GM23338 (cell line): Measurements from ENCODE around the gene NEURL3. TPM values are rescaled to one million over a fixed set of nuclear protein-coding genes. Genes with fewer than 3 reads are reported as not detected.

Experiments used
- ATAC-seq: fragments of 200-7000 bp; cut with Tn5 transposase; 3 replicates; pipeline ENCODE4 v1.9.1; 2020
- DNase-seq: peaks from one replicate; pipeline ENCODE4 v3.0.0-alpha.2; 2015; ENCODE audit warnings: low spot score
- H2AFZ ChIP-seq: fragments of 200-600 bp; sonication (generic); 2 replicates; pipeline ENCODE4 v1.8.0; 2016; ENCODE audit warnings: antibody characterized with exemption, mild to moderate bottlenecking, moderate library complexity
- H3F3A ChIP-seq: fragments of 200-600 bp; sonication (generic); replicated peaks from 2 replicates; pipeline ENCODE4 v1.8.0; 2017; ENCODE audit warnings: antibody characterized with exemption, mixed run types, low read depth
- H3K27ac ChIP-seq: fragments of 200-600 bp; sonication (generic); 2 replicates; pipeline ENCODE4 v1.6.1; 2016; ENCODE audit warnings: low read depth
- H3K27me3 ChIP-seq: fragments of 200-600 bp; sonication (generic); 2 replicates; pipeline ENCODE4 v1.8.0; 2016; ENCODE audit warnings: mild to moderate bottlenecking, mixed run types, moderate library complexity; ENCODE audit not compliant: insufficient read depth
- H3K36me3 ChIP-seq: fragments of 200-600 bp; sonication (generic); 2 replicates; pipeline ENCODE4 v1.8.0; 2016; ENCODE audit warnings: mild to moderate bottlenecking; ENCODE audit not compliant: insufficient read depth
- H3K4me1 ChIP-seq: fragments of 200-600 bp; sonication (generic); 2 replicates; pipeline ENCODE4 v1.8.0; 2016; ENCODE audit warnings: mild to moderate bottlenecking, moderate library complexity; ENCODE audit not compliant: insufficient read depth
- H3K4me2 ChIP-seq: fragments of 200-600 bp; sonication (generic); 2 replicates; pipeline ENCODE4 v1.7.1; 2017; ENCODE audit warnings: mixed run types
- H3K4me3 ChIP-seq: fragments of 200-600 bp; sonication (generic); 2 replicates; pipeline ENCODE4 v1.6.1; 2016; ENCODE audit warnings: mixed run types
- H3K79me2 ChIP-seq: fragments of 200-600 bp; sonication (generic); replicated peaks from 2 replicates; pipeline ENCODE4 v1.8.0; 2017; ENCODE audit warnings: mild to moderate bottlenecking; ENCODE audit not compliant: insufficient read depth
- H3K9me2 ChIP-seq: fragments of 200-600 bp; sonication (generic); 2 replicates; pipeline ENCODE4 v1.8.0; 2017; ENCODE audit not compliant: insufficient read depth
- H4K20me1 ChIP-seq: fragments of 200-600 bp; sonication (generic); replicated peaks from 2 replicates; pipeline ENCODE4 v1.8.0; 2017; ENCODE audit warnings: mild to moderate bottlenecking; ENCODE audit not compliant: insufficient read depth
- H3K27ac Mint-ChIP-seq: 2 replicates; pipeline ENCODE4 v1.8.0; 2020; ENCODE audit warnings: inconsistent platforms, mild to moderate bottlenecking, moderate library complexity, mixed read lengths
- H3K27me3 Mint-ChIP-seq: 3 replicates; pipeline ENCODE4 v1.8.0; 2022; ENCODE audit warnings: low read depth, mild to moderate bottlenecking, moderate library complexity, mixed read lengths, inconsistent platforms; ENCODE audit not compliant: insufficient read depth, poor library complexity
- H3K36me3 Mint-ChIP-seq: 3 replicates; pipeline ENCODE4 v1.8.0; 2021; ENCODE audit warnings: low read depth, mild to moderate bottlenecking, inconsistent platforms, moderate library complexity, mixed read lengths
- H3K4me1 Mint-ChIP-seq: 3 replicates; pipeline ENCODE4 v1.8.0; 2020; ENCODE audit warnings: mild to moderate bottlenecking, inconsistent platforms, mixed read lengths
- H3K4me3 Mint-ChIP-seq: 3 replicates; pipeline ENCODE4 v1.8.0; 2021; ENCODE audit warnings: moderate library complexity, mild to moderate bottlenecking, inconsistent platforms, mixed read lengths
- H3K9me3 Mint-ChIP-seq: 3 replicates; pipeline ENCODE4 v1.8.0; 2020; ENCODE audit warnings: moderate library complexity, mild to moderate bottlenecking, inconsistent platforms, mixed read lengths
- CREB1 ChIP-seq: fragments of 250-450 bp; sonication (Bioruptor Pico); IDR thresholded peaks from 2 replicates; pipeline ENCODE4 v1.5.0; 2020; ENCODE audit warnings: low read depth, mild to moderate bottlenecking, moderate library complexity
- EZH2phosphoT487 ChIP-seq: fragments of 200-600 bp; sonication (generic); IDR thresholded peaks from one replicate; pipeline ENCODE4 v1.8.1; 2018; ENCODE audit warnings: antibody characterized with exemption; ENCODE audit not compliant: unreplicated experiment
- NANOG ChIP-seq: IDR thresholded peaks from 2 replicates; pipeline ENCODE4 v1.6.1; 2016; ENCODE audit warnings: antibody characterized with exemption, borderline replicate concordance
- polyA plus RNA-seq: library from polyadenylated mRNA; unstranded; fragments of >200 nt; fragmentation: Nextera tagmentation; extraction: Ambion mirVana; gene quantifications from 2 replicates; pipeline ENCODE4 v1.2.1, GENCODE V29; 2016
- total RNA-seq: library from RNA; depleted of rRNA; stranded (reverse); fragments of >200 nt; shearing (Covaris generic); gene quantifications from 2 replicates; pipeline ENCODE4 v1.2.3, GENCODE V29; 2014
- TF ChIP-seq, protein P1 (sequence below), 2 experiments: fragments of 200-600 bp in 1 of 2; sonication (generic) in 1 of 2; conservative IDR thresholded peaks; 2 replicates each; pipeline versions ENCODE4 v1.5.1 to v1.6.1; 2016 to 2017; ENCODE audit warnings: antibody characterized with exemption in 2 of 2, low read depth in 2 of 2, mild to moderate bottlenecking in 2 of 2, moderate library complexity in 1 of 2
- TF ChIP-seq, protein P2 (sequence below): fragments of 250-450 bp; sonication (Bioruptor Pico); IDR thresholded peaks from 2 replicates; pipeline ENCODE4 v1.5.0; 2020; ENCODE audit warnings: mild to moderate bottlenecking, moderate library complexity

Gene NEURL3
- total and polyA plus RNA-seq, 2 experiments from 2014 or later, result 0.21 TPM; not detected in 1

DNA sequence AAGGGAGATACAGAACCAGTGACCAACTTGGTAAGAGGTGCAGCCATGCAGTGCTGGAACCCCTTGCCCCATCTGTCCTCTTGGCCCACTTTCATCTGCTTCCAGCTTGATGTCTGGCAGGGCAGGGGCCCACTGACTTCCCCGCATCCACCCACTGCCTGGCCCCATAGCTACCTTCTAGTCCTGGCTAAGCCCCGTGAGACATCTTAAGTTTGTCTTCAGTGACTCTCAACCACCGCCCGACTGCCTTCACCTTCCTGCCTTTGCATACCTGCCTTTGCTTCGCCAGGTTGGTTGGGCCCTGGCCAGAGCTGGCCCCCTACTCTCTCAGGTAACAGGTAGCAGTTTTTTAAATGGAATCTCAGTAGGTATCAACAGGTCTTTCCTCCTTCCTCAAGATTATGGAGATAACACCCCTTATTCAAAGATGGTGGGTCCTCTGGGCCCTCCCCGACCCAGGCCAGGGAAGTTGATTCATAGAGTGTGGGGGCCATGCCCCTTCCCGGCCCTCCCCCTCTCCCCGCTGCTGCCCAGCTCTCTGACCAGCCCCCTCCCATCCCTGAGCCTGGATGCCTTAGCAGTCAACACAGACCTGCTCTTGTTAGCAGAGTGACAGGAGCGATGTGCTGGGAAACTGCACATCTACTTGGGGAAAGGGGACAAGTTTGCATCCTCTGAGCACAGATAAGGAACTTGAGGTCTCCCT, 34.2 kb upstream of the NEURL3 start:
- H2AFZ ChIP-seq, result no peak overlapping the region
- Mint-ChIP-seq H3K4me1 (peaks cover 26% of the 10 kb centered on the region), H3K27ac (no peak overlapping the region), H3K9me3 (no peaks in the 10 kb centered on the region), H3K36me3 (peaks cover 5% of the 10 kb centered on the region), H3K4me3 (peak overlapping the region; percentile 82), H3K27me3 (peaks cover 31% of the 10 kb centered on the region)
- H3K36me3 ChIP-seq, result no peaks in the 10 kb centered on the region
- TF ChIP-seq CREB1 (CRISPR knock-in tag) (no peak), EZH2phosphoT487 (no peak), NANOG (no peak)
- TF ChIP-seq, protein P1, sequence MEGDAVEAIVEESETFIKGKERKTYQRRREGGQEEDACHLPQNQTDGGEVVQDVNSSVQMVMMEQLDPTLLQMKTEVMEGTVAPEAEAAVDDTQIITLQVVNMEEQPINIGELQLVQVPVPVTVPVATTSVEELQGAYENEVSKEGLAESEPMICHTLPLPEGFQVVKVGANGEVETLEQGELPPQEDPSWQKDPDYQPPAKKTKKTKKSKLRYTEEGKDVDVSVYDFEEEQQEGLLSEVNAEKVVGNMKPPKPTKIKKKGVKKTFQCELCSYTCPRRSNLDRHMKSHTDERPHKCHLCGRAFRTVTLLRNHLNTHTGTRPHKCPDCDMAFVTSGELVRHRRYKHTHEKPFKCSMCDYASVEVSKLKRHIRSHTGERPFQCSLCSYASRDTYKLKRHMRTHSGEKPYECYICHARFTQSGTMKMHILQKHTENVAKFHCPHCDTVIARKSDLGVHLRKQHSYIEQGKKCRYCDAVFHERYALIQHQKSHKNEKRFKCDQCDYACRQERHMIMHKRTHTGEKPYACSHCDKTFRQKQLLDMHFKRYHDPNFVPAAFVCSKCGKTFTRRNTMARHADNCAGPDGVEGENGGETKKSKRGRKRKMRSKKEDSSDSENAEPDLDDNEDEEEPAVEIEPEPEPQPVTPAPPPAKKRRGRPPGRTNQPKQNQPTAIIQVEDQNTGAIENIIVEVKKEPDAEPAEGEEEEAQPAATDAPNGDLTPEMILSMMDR (conservative IDR thresholded peaks at IDR 0.05; ENCODE audit: low read depth in 2 of 2), result no peak
- TF ChIP-seq, protein P2, sequence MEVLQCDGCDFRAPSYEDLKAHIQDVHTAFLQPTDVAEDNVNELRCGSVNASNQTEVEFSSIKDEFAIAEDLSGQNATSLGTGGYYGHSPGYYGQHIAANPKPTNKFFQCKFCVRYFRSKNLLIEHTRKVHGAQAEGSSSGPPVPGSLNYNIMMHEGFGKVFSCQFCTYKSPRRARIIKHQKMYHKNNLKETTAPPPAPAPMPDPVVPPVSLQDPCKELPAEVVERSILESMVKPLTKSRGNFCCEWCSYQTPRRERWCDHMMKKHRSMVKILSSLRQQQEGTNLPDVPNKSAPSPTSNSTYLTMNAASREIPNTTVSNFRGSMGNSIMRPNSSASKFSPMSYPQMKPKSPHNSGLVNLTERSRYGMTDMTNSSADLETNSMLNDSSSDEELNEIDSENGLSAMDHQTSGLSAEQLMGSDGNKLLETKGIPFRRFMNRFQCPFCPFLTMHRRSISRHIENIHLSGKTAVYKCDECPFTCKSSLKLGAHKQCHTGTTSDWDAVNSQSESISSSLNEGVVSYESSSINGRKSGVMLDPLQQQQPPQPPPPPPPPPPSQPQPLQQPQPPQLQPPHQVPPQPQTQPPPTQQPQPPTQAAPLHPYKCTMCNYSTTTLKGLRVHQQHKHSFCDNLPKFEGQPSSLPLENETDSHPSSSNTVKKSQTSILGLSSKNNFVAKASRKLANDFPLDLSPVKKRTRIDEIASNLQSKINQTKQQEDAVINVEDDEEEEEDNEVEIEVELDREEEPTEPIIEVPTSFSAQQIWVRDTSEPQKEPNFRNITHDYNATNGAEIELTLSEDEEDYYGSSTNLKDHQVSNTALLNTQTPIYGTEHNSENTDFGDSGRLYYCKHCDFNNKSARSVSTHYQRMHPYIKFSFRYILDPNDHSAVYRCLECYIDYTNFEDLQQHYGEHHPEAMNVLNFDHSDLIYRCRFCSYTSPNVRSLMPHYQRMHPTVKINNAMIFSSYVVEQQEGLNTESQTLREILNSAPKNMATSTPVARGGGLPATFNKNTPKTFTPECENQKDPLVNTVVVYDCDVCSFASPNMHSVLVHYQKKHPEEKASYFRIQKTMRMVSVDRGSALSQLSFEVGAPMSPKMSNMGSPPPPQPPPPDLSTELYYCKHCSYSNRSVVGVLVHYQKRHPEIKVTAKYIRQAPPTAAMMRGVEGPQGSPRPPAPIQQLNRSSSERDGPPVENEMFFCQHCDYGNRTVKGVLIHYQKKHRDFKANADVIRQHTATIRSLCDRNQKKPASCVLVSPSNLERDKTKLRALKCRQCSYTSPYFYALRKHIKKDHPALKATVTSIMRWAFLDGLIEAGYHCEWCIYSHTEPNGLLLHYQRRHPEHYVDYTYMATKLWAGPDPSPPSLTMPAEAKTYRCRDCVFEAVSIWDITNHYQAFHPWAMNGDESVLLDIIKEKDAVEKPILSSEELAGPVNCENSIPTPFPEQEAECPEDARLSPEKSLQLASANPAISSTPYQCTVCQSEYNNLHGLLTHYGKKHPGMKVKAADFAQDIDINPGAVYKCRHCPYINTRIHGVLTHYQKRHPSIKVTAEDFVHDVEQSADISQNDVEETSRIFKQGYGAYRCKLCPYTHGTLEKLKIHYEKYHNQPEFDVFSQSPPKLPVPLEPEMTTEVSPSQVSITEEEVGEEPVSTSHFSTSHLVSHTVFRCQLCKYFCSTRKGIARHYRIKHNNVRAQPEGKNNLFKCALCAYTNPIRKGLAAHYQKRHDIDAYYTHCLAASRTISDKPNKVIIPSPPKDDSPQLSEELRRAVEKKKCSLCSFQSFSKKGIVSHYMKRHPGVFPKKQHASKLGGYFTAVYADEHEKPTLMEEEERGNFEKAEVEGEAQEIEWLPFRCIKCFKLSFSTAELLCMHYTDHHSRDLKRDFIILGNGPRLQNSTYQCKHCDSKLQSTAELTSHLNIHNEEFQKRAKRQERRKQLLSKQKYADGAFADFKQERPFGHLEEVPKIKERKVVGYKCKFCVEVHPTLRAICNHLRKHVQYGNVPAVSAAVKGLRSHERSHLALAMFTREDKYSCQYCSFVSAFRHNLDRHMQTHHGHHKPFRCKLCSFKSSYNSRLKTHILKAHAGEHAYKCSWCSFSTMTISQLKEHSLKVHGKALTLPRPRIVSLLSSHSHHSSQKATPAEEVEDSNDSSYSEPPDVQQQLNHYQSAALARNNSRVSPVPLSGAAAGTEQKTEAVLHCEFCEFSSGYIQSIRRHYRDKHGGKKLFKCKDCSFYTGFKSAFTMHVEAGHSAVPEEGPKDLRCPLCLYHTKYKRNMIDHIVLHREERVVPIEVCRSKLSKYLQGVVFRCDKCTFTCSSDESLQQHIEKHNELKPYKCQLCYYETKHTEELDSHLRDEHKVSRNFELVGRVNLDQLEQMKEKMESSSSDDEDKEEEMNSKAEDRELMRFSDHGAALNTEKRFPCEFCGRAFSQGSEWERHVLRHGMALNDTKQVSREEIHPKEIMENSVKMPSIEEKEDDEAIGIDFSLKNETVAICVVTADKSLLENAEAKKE (CRISPR knock-in tag), result no peak
- H3K4me1 ChIP-seq, result peaks cover 20% of the 10 kb centered on the region
- H3K4me3 ChIP-seq, result peak overlapping the region; percentile 77
- 0 out of 2 replicates have a peak, but pooled peaks cover 7% of the 10 kb centered on the region for H3K79me2 ChIP-seq
- H3K27ac ChIP-seq, result no peak overlapping the region
- DNase-seq (peak; percentile 23), ATAC-seq (no peak)
- peaks cover 39% of the 10 kb centered on the region for H3K27me3 ChIP-seq
- peak overlapping the region; percentile 93 for H3K4me2 ChIP-seq
- H3K9me2 ChIP-seq, result no peaks in the 10 kb centered on the region; the same call in 1 of the 2 replicates
- H3F3A ChIP-seq, result 0 out of 2 replicates have a peak, but pooled peaks cover 3% of the 10 kb centered on the region
- H4K20me1 ChIP-seq, result peaks cover 5% of the 10 kb centered on the region; the same call in 1 of the 2 replicates
